SU-DHL-6 (cell line): ENCODE data around the gene BLM.
"Not testable (repeated sequence)": the region's sequence is repeated elsewhere in the genome, so short reads cannot be mapped to it uniquely, and the experiment has no call there.

Experiments
- CTCF ChIP-seq: fragments of 200-600 bp; sonication (generic); IDR thresholded peaks from one replicate; pipeline ENCODE4 v1.5.1; 2017; ENCODE audit warnings: antibody characterized with exemption, mild to moderate bottlenecking, low read length, moderate library complexity; ENCODE audit not compliant: insufficient read depth, poor library complexity, severe bottlenecking
- EZH2phosphoT487 ChIP-seq: fragments of 200-600 bp; sonication (generic), shearing (Covaris generic); conservative IDR thresholded peaks from 2 replicates; pipeline ENCODE4 v1.6.1; 2018; ENCODE audit warnings: mild to moderate bottlenecking, antibody characterized with exemption, low read length, moderate library complexity, mixed read lengths

GRCh38 chr15:90826206-90826885 lies 109.2 kb downstream of the BLM start:
- not testable (repeated sequence) for TF ChIP-seq CTCF, EZH2phosphoT487
